Measurements from ENCODE around the gene PAX8. TPM values are rescaled to one million over a fixed set of nuclear protein-coding genes. Genes with fewer than 3 reads are reported as not detected.

The PAX8 gene
- total RNA-seq, 4 donors from 2014 or later = 0.91 to 5.2 (median 4.3) TPM

- DNase-seq (ENCODE audit: low spot score in 2 of 2) = no peak
- no peak overlapping the region for H3K4me3 ChIP-seq (ENCODE audit: low read depth, poor library complexity, severe bottlenecking)
- TF ChIP-seq POLR2A (IDR thresholded peaks at IDR 0.05) = no peak
- TF ChIP-seq CTCF (IDR thresholded peaks at IDR 0.05) = no peak
- intact Hi-C loops (cut with DNase I; ENCODE audit: low total_unique reads) = no loop called here
- 80 to 83% methylated on average over 11 to 12 of the region's 15 CpGs for WGBS, 2 donors
Observed at GRCh38 chr2:113182471-113183260, 96.1 kb downstream of the PAX8 start.

- WGBS, 2 donors = 47 to 55% methylated on average over 8 of the region's 8 CpGs
- TF ChIP-seq POLR2A (IDR thresholded peaks at IDR 0.05) = no peak
- TF ChIP-seq CTCF (IDR thresholded peaks at IDR 0.05) = no peak
- intact Hi-C loops (cut with DNase I; ENCODE audit: low total_unique reads) = no loop called here
- DNase-seq (ENCODE audit: low spot score in 2 of 2) = no peak
- no peak overlapping the region for H3K4me3 ChIP-seq (ENCODE audit: low read depth, poor library complexity, severe bottlenecking)
Observed at GRCh38 chr2:113181258-113182051, 97.3 kb downstream of the PAX8 start.

GRCh38 chr2:113180131-113180946, 98.4 kb downstream of the PAX8 start:
- no peak for TF ChIP-seq POLR2A (IDR thresholded peaks at IDR 0.05)
- TF ChIP-seq CTCF (IDR thresholded peaks at IDR 0.05) = peak in 1 of 3 donors; percentile 14
- 85 to 88% methylated on average over 17 of the region's 17 CpGs for whole genome bisulfite sequencing, 2 donors
- DNase-seq (ENCODE audit: low spot score in 2 of 2) = peak in 1 of 2 donors; percentile 77
- no peak overlapping the region for H3K4me3 ChIP-seq (ENCODE audit: low read depth, poor library complexity, severe bottlenecking)
- intact Hi-C loops (cut with DNase I; ENCODE audit: low total_unique reads) = no loop called here

- no peak overlapping the region for H3K4me3 ChIP-seq (ENCODE audit: low read depth, poor library complexity, severe bottlenecking)
- intact Hi-C loops (cut with DNase I; ENCODE audit: low total_unique reads) = no loop called here
- TF ChIP-seq POLR2A (IDR thresholded peaks at IDR 0.05) (no peak), CTCF (IDR thresholded peaks at IDR 0.05) (no peak)
- peak in 1 of 2 donors; percentile 56 for DNase-seq (ENCODE audit: low spot score in 2 of 2)
- 90 to 96% methylated on average over 8 of the region's 8 CpGs for WGBS, 2 donors
Observed at GRCh38 chr2:113179446-113180045, 99.2 kb downstream of the PAX8 start.

- DNase-seq (ENCODE audit: low spot score in 2 of 2) = peak in 1 of 2 donors; percentile 46
- intact Hi-C loops (cut with DNase I; ENCODE audit: low total_unique reads) = no loop called here
- H3K4me3 ChIP-seq (ENCODE audit: low read depth, poor library complexity, severe bottlenecking) = no peak overlapping the region
- no peak for TF ChIP-seq CTCF (IDR thresholded peaks at IDR 0.05)
- TF ChIP-seq POLR2A (IDR thresholded peaks at IDR 0.05) = no peak
- 88 to 91% methylated on average over 4 of the region's 4 CpGs for WGBS, 2 donors
Observed at GRCh38 chr2:113178891-113179290, 99.8 kb downstream of the PAX8 start.

All from lower leg skin (tissue), 4 donors.